SHP77 treated with DMSO at 0.1 percent for 48 hours (cell line): ENCODE results near the gene GSTO2.

Source experiments
- DNase-seq: peaks from one replicate; lab custom pipeline; 2025; lab: John Stamatoyannopoulos, UW

Gene GSTO2

DNA sequence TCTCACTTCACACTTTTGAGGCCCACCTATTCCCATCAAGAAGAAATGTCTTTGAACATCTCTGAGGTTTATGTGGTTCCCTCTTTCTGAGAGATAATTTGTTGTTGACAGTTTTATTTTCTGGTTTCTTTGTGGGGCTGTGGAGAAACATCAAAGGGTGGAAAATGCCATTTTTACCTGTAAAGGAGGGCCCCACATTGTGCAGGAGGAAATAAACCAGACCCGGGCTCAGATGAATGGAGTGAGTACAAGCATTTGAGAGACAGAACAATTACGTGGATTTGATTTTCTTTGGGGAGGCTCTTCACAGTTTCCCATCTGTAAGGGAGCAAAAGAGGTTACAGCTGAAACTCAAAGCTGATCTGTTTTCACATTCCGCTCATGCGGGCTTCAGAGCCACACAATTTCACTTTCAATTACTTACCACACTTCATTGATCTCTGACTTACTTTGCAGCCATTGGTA lies 39.5 kb downstream of the GSTO2 start:
- DNase-seq, result no peak

DNA sequence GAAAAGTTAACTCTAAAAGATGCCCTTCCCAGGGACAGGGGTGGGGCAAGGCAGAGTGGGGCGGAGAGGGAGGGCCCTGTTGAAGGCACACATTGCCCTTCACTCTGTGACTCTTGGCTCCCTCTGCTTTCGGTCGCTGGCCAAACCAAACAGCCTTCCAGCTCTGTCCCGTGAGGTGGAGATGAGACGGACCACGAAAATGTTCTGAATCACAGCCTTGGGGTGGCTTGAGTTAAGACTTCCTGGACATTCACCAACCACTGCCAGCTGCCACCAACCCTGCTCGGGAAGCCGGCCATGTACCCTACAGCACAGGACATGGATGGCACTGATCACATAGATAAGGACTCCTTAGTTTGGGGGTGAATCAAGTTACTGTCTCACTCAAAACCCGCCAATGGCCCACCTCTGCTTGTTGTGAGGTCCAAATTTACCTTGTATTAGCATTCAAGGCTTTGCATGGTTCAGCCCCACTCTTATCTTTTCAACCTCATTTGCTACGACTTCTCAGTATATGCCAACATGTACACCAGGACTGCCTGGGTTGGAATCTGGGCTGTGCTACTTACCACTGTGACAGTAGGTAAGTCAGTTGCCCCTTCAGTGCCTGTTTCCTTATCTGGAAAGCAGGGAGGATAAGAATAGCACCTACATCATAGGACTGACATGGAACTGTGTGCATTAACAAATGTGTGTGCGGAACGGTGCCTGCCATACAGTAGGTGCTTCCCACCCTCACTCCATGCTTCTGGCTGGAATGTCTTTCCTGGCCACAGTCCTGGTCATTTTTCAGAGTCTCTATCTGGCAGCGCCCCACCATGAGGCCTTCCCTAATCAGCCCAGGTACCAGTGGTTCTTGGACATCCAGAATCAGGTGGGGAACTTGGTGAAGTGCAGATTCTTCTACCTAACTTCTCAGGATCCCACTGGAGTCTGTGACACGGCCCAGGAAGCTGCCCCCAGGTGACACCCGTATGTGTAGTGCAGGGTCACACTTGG lies 41.3 kb downstream of the GSTO2 start:
- no peak for DNase-seq

DNA sequence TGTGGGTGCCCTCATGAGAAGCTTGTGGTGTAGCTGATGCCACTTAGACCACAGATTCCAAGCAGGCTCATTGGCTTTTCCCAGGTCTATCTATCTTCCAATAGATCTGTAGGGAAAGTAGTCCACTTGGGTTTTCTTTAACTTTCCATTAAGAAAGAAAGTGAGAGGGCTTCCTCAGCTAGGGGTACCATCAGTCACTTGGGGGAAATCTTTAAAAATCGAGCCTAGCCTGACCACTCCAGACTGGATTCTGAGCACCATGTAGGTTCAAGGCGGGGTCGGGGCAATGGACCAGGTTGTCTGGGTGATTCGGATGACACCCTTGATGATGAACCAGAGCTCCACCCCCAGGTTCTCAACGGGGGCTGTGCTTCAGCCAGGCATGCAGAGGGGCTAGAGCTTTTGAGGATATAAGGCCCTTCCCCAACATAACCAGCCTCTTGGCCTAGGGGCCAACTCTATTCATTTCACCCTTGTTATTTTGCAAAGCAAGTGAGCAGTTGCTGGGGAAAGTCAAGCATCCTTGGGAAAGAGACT lies 42.3 kb downstream of the GSTO2 start:
- no peak for DNase-seq

DNA sequence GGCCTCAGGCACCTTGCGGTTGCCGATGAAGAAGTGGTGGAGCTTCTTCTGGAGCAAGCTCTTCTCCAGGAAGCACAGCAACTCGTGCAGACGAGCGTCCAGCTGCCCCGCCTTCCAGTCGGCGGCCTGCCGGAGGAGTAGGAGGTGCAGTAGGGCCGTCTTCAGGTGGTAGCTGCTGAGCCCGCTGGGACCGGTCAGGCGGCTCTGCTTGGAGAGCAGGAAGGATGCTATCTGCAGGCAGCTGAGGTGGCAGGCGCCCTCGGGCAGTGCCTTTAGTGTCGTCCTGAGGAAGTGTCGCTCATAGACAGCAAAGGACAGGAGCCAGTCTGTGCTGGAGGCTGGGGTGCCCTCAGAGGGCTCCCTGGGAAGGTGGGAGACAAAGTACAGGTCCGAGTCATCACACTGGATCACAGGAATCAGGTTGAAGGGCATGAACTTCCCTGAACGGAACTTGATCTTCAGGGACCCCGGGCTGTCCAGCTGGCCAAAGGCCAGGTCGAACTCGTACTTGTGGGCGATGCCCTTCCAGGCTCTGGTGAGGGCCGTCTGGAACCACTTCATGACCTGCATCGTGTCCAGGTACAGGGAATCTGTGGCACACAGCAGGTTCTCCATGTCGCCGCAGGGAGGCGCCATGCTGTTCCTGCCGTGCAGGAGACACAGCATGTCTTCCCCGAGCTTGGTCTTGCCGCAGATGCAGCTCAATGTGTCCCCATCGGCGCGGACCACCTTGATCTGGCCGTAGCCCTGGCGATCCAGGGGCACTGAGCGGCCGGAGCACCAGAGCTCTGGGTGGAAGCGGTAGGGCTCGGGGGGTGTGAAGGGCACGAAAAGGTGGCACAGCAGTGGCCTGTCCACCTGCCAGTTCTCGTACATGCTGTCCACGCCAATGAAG lies 45.9 kb downstream of the GSTO2 start:
- no peak for DNase-seq

DNA sequence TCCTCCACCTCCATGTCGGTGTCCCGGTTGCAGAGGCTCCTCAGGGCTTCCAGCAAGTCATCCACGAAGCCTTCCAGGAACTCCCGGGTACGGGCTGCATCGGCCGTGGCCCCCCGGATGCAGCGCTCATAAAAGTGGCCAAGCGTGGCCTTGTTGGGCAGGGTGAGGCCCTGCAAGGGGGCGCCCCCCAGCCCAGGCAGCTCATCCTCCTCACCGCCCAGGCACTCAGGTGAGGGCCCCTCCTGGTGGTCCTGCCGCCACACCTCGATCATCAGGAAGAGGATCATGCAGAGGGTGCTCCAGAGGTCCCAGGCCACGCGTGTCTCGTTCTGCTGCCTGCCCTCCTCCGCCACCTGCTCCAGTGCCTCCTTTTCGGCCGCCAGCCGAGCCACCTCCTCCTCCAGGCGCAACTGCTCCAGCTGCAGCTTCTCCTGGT lies 46.5 kb downstream of the GSTO2 start:
- DNase-seq, result no peak

DNA sequence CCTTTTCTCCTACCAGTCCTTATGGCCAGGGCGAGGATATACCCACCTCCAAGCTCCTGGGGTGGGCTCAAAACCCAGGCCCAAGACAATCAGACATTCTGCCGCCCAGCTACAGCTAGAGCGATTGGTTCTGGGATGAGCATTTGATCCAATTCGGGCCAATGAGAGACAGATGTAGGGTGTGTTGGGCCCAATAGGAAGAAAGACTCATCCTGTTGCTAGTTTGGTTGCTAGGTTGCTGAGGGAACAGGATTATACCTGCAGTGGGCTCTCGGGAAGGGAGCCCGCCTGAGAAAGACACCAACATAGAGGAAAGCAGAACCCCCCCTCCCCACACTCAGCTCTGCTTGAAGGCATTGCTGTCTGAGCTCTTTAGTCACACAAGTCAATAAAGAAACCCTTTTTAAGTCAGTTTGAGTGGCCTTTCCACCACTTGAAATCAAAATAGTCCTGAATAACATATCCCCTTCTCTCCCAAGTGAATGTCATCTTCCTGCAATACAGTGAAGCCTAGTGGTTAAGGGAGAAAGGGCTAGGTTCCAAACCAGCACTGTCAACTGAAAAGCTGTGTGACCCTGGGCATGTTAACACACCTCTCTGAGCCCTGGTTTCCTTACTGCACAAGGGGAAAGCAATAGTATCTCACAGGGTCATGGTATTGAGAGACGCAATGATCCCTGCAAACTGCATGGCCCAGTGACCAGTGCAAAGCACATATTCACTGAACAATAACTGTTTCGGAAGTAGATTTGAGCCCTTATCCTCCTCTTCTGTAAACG lies 47.5 kb downstream of the GSTO2 start:
- DNase-seq, result no peak

DNA sequence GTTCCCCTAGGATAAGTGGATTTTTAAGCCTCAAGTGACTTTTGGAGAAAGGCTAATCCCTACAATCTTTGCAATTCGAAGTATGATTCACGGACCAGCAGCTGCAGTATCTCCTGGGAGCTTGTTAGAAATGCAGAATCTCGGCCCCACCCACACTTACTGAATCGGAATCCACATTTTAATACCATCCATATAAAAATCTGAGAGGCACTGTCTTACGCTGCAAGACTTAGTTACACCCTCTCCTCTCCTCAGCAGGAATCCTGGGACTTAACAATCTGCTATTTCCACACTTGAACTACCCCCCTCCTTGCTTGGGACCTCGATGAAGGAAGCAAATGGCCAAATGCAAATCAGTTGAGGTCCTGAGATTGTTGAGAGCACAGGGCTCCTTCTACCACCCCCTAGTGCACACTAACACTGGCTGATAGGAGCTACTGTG lies 48.3 kb downstream of the GSTO2 start:
- DNase-seq, result no peak

DNA sequence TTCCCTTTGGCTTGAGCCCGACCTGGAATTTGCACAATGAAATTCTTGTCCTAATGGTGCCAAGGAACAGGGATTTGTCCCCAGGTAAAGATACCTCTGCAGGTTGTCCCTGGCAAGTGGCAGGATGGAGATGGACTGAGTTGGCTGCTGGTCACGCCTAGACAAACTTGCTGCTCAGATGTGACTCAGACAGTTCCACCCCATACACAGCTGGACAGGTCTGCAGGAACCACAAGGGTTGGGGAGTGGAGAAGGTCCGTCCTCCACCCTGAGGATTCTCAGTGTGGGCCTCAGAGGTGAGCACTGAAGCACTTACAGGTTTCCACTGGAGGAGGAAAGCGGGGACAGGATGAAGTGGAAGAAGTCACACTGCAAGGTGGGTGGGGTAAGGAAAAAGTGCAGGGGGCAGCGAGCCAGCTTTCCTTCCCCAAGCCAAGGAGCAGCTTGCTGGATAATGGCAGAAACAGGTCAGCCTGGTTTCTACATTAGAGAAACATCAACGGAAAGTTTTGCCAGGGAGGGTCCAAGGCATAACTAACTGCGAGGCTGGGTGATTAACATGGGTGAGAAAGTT lies 48.8 kb downstream of the GSTO2 start:
- no peak for DNase-seq

DNA sequence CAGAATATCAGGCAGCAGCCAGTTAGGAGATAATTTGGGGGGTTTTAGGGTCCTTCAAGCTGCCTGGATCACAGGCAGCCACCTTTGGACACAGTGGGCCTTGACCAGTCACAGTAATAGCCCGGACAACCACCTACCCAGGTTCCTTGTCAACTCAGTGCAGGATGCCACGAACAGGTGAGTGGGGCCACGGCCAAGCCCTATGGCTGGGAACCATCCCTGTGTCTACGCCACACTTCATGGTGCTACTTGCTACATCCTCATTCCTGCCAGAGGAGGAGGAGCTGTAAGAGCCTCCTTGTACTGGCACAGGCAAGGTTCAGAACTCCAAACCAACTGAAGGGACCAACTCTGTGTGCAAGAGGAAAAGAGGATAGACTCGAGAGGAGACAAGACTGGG lies 49.3 kb downstream of the GSTO2 start:
- DNase-seq, result no peak

DNA sequence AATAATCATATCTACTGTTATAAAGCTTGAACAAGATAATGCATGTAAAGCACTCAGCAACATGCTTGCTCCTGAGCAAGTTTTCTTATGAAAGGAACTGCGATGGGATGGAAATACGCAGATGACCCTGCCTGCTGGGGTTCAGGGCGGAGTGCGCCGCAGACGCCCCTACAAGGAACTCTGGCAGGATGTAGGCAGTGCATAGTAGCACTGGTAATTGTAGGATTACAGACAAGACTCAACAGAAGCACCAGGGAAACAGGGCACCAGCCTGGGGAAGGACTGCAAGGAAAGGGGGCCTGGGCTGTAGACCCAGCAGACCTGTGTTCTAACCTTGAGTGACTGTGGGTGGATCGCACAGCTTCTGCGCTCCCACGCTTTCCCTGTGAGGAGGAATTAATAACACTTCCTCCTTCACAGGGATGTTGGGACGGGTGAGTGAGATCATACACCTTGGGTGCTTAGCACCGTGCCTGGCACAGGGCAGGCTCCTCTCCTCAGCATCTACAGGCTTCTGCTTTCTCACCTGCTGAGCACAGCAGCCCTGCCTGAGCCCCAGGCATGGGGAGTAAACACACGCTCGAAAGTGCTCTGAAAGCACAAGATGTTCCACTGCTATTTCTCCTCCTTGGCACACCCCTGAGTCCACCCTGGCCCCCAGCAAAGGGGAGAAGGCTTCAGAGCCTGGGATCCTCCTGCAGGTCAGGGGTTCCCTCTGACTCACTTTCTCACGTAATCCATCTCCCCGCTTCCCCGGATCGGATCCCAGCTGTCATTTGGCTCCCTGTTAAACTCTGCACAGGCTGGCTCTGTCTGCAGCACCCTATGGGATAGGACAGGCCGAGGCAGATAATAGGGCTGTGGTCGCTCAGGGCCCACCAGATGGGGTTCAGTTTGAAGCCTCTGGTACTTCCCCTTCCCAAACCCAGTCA lies 50.1 kb downstream of the GSTO2 start:
- no peak for DNase-seq

DNA sequence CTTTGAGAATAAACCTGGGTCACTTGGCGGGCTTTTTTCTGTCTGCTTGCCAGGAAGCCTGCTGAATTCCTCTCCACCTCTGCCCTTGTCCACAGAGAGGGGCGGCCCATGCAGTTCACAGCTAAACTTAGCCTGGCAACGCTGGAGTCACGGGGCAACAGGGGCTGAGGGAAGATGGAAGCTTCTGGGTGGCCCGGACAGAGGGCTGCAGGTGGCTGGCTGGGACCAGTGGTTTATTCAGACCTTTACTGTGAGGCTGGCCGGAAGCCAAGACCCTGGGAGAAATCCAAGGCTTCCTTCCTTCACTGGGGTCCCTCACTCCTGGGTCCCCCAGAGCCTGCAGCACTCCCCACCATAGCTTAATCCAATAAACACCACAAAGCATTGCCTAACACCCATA lies 52.2 kb downstream of the GSTO2 start:
- DNase-seq, result no peak

DNA sequence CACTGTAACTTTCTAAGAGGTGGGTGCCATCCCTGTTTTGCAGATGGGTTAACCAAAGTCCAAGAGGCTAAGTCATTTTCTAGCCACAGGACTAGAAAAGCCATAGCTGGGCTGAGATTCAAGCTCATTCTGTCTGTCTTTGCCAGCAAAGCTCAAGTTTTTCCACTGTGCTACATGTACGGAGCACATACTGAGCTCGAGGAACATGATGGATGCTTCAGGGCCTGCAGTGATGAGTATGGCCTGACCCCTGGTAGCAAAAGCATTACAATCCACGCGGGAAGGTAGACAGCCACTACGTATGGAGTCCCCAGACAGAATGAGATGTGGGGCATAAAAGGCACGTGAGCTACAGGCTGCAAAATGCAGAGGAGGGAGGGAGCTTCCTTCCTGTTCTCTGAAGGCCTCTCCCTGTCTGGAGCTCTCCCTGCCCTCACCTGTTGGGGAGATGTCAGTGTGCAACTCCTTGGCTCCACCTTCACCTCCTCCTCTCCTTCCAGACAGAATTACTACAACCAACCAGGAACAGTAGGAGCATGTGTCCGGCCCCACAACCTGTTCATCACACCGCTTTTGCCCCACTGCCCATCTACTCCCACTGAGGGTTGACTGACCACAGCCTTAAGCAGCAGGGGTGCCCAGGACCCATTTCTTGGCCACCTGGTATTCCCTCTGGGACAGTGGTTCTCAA lies 52.9 kb downstream of the GSTO2 start:
- no peak for DNase-seq

DNA sequence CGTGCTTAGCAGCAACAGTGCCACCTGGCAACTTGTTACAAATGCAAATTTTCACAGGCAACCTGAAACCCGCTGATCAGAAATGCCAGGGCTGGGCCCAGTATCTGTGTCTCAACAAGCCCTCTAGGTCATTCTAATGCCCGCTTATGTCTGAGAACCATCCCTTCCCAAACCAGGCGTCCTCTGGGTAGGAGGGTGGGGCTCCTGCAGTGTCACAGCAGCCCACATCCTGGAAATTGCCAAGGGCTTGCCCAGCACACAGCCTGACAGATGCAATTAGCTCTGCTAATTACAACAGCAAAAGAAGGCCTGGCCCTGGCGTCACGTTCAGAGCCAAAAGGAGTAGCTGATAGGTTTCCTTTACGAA lies 53.4 kb downstream of the GSTO2 start:
- DNase-seq, result no peak

DNA sequence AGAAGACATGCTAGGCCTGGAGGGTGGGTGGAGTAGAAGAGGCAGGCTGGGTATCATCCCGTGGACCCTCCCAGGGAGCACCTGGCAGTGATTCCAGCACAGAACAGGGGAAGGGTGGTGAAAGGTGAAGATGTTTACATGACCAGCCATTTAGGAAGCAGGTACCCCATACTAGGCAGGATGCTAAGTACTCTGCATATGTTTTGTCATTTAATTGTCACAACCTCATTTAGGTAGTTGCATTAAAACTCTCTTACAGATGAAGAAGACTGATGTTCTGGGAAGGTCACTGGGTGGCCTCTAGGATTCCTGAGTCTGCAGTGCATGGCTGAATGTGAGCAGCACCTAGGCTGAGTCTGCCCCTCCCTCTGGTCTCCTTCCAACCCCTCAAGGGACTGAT lies 54.1 kb downstream of the GSTO2 start:
- DNase-seq, result no peak

DNA sequence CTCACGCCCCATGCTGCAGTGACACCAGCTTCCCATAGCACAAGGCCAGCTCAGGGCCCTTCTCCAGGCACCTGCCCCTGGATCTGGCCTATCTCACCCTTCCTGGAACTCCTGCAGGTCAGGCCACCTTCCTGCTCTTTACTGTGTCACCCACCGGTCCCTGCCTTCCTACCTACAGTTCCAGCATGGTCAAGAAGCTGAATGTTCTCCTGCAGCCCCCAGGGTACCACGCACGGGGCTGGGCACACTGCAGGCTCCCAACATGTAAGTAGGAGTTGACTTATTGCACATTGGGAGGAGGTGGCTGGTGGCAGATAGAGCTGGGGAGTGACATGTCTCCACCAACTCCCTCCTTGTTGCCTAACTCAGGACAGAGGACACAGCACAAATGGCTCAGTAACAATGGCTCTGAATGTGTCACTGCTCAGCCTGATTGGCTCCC lies 54.8 kb downstream of the GSTO2 start:
- no peak for DNase-seq

DNA sequence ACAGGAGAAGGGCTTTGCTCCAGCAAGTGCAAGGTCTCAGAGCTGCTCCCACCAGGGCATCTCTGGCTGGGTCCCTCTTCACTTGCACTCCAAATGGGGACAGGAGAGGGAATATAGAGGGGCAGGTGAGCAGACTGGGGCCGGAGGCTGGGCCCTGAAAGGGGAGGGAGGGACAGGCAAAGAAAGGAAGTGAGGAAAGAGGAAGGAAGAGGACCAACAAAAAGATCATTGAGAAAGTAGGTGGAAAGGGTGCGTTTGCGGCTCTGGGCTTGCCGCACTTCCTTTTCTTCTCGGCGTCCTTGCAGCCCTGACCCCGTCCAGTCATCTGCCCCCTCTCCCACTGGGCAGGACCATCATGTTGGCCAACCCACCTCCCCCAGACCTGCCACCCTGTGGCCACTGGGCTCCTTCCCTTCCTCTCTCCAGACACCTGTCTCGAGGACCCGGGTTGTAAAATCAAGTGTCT lies 55.3 kb downstream of the GSTO2 start:
- no peak for DNase-seq

DNA sequence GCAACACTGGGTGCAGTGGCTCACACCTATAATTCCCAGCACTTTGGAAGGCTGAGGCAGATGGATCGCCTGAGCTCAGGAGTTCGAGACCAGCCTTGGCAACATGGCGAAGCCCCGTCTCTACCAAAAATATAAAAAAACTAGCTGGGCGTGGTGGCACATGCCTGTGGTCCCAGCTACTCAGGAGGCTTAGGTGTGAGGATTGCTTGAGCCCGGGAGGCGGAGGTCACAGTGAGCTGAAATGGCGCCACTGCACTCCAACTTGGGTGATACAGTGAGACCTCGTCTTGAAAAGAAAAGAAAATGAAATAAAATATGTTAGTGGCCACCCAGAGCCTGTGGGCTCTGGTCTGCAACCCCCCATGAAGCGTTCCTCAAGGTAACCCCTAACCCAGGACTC lies 55.9 kb downstream of the GSTO2 start:
- DNase-seq, result no peak

DNA sequence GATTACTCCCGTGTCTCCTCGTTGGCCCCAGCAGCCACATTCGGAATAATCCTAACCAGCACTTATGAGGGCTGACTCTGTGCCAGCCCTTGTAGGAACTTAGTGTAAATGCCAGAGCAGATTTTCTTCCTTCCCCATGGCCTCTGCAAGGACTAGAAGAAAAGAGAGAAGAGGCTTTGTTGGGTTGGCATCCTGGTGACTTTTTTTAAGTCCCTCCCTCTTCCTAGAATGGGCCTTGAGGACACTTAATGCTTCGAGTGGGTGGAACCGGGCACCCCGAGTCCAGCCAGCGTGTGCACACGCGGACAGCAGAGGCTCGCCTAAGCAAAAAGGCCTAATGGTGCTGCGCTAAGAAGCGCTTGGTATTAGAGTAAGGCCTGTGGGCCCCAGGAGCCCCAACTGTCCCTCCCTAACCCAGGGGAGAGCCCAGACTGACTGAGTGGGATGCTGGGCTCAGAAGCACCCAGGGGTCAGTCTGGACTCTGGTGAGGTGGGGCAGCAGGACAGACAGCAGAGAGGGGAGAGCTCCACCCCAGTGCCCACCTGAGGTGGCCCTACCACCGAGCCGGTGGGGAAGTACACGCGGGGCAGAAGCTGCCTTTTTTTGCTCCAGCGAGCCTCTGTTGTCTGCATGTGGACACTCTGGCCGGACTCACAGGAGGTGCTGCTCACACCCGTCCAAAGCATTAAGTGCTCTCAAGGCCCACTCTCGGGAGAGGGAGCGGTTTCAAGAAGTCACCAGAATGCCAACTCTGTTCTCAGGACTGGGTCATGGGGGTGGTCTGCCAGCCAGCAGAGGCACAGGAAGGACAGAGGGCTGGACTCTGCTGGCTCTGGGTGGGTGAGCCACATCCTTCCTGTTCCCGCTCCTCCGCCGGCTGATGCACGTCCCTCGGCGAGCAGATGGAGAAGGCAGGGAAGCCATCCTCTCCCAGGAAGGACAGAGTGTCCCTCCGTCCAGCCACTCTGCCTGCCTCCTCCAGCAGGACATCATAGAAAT lies 56.8 kb downstream of the GSTO2 start:
- no peak for DNase-seq
